K562 treated with DMSO at 1 percent for 4 hours (cell line): ENCODE measurements around the gene NAGPA. TPM values are rescaled to one million over a fixed set of nuclear protein-coding genes. Genes with fewer than 3 reads are reported as not detected.

Experiments
- total RNA-seq: library from RNA; unstranded; fragments of 300-600 nt; gene quantifications from 2 replicates; pipeline ENCODE4 v1.2.3, GENCODE V29; 2022; ENCODE audit not compliant: insufficient read depth

Gene NAGPA
- total RNA-seq: 8.3 and 8.9 TPM in 2 replicates

GRCh38 chr16:5033256-5034166, at the start of gene NAGPA:
Gene NAGPA (minus strand): TSS chr16:5033935. CDS start chr16:5033914, 21 bp downstream.

GRCh38 chr16:5071681-5072333, 38.1 kb upstream of the NAGPA start, which contains the start of gene ALG1:
Gene ALG1 (plus strand): TSS chr16:5071843. CDS start chr16:5071850, 7 bp downstream.

GRCh38 chr16:5065813-5066212, 32.1 kb upstream of the NAGPA start, which contains the start of gene C16orf89:
Gene C16orf89 (minus strand): TSS chr16:5065956. CDS start chr16:5065908, 48 bp downstream.

Other genes with a start within 250 kb of the NAGPA start
- gene SEPTIN12, start 245.6 kb downstream of the NAGPA start, total RNA-seq: not detected in 2 replicates
- gene SMIM22, start 238.6 kb downstream of the NAGPA start, total RNA-seq: not detected in 2 replicates
- gene ROGDI, start 231.3 kb downstream of the NAGPA start, total RNA-seq: 21.6 and 22.9 TPM in 2 replicates
- gene GLYR1, start 186.6 kb downstream of the NAGPA start, total RNA-seq: 58.3 and 69.1 TPM in 2 replicates
- gene UBN1, start 186.5 kb downstream of the NAGPA start, total RNA-seq: 48.4 and 59.7 TPM in 2 replicates
- not detected in 2 replicates for gene PPL, start 96.8 kb downstream of the NAGPA start, total RNA-seq
- gene SEC14L5, start 75.6 kb downstream of the NAGPA start, total RNA-seq: not detected in 2 replicates
- gene C16orf89, start 32.0 kb upstream of the NAGPA start, total RNA-seq: not detected in 2 replicates
- gene ALG1, start 37.9 kb upstream of the NAGPA start, total RNA-seq: 10.2 and 17.2 TPM in 2 replicates
- 4.7 and 6.2 TPM in 2 replicates for gene EEF2KMT, start 63.9 kb upstream of the NAGPA start, total RNA-seq